ENCODE results near the gene NEBL.

Gene NEBL

DNA sequence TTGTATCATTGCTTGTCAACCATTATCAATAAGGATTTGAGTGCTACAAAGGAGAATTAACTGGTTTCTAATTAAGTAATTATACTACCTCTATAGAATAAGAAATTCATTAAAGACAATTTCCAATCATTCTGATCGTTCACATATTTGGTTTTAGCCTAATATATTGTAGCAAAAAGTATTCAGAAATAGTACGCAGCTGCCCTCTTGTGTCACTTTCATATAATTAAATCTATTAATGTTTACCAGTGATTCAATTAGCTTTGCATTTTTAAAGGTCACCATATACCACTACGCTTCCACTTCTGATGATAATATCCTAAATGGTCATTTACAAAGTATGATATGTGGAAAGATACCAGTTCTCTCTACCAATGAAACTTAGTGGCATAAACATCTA lies 128.3 kb downstream of the NEBL start:
- Histone ChIP-seq H3K27ac (no peak overlapping the region), H3K36me3 (no peaks in the 10 kb centered on the region), H3K4me3 (no peak overlapping the region), H3K9ac (no peak overlapping the region), H3K9me3 (no peaks in the 10 kb centered on the region), H3K27me3 (no peaks in the 10 kb centered on the region), H4K20me1 (no peaks in the 10 kb centered on the region), H3K4me2 (no peak overlapping the region), H3K4me1 (no peaks in the 10 kb centered on the region)
- no peak for TF ChIP-seq Cebpa-rat (IDR thresholded peaks at IDR 0.05)

- no peaks in the 10 kb centered on the region for H3K4me1 ChIP-seq
- no peak overlapping the region for H3K9ac ChIP-seq
- H3K4me3 ChIP-seq, result no peak overlapping the region
- TF ChIP-seq Cebpa-rat (IDR thresholded peaks at IDR 0.05), result no peak
- no peak overlapping the region for H3K4me2 ChIP-seq
- H3K9me3 ChIP-seq, result no peaks in the 10 kb centered on the region
- H3K36me3 ChIP-seq, result no peaks in the 10 kb centered on the region
- H3K27me3 ChIP-seq, result no peaks in the 10 kb centered on the region
- H4K20me1 ChIP-seq, result no peaks in the 10 kb centered on the region
- no peak overlapping the region for H3K27ac ChIP-seq
These were observed 130.1 kb downstream of the NEBL start for GRCh38 chr10:20767028-20767427.

DNA sequence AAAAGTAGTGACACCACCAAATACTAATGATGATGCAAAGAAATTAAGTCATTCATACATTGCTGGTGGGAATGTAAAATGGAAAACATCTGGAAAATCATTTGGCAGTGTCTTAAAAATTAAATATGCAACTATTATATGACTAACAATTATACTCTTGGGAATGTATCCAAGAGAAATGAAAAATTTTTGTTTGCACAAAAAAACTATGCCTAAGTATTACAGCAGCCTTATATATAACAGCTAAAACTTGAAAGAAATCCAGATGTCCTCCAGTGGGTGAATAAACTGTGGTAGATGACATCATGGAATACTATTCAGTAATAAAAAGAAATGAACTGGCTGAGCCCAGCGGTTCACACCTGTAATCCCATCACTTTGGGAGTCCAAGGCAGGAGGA lies 132.0 kb downstream of the NEBL start:
- Histone ChIP-seq H3K9ac (no peak overlapping the region), H3K27me3 (no peaks in the 10 kb centered on the region), H3K9me3 (no peaks in the 10 kb centered on the region), H3K4me1 (no peaks in the 10 kb centered on the region), H4K20me1 (no peaks in the 10 kb centered on the region), H3K27ac (no peak overlapping the region), H3K4me2 (no peak overlapping the region), H3K36me3 (no peaks in the 10 kb centered on the region), H3K4me3 (no peak overlapping the region)
- TF ChIP-seq Cebpa-rat (IDR thresholded peaks at IDR 0.05), result no peak

DNA sequence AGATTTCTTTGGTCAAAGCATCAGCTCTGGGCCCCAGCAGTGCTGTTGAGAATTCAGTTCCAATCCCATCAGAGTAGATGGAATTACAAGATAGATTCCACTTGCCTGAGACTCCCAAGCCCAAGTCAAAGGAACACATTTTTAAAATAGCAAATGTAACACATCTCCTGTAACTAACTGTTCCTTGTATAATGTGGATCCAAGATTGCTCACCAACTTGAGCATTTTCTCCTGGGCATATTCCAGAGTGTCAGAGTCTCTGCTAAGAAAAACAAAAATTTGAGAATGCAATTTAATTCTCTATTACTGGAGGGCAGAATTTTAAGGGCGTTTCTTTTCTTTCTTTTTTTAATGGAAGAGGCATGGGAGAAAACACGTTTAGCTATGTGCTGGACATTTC lies 136.7 kb downstream of the NEBL start:
- no peak overlapping the region for H3K4me3 ChIP-seq
- H3K4me2 ChIP-seq, result no peak overlapping the region
- no peaks in the 10 kb centered on the region for H4K20me1 ChIP-seq
- H3K9ac ChIP-seq, result no peak overlapping the region
- no peaks in the 10 kb centered on the region for H3K27me3 ChIP-seq
- no peaks in the 10 kb centered on the region for H3K9me3 ChIP-seq
- H3K27ac ChIP-seq, result no peak overlapping the region
- TF ChIP-seq Cebpa-rat (IDR thresholded peaks at IDR 0.05), result no peak
- H3K4me1 ChIP-seq, result no peaks in the 10 kb centered on the region
- H3K36me3 ChIP-seq, result no peaks in the 10 kb centered on the region

DNA sequence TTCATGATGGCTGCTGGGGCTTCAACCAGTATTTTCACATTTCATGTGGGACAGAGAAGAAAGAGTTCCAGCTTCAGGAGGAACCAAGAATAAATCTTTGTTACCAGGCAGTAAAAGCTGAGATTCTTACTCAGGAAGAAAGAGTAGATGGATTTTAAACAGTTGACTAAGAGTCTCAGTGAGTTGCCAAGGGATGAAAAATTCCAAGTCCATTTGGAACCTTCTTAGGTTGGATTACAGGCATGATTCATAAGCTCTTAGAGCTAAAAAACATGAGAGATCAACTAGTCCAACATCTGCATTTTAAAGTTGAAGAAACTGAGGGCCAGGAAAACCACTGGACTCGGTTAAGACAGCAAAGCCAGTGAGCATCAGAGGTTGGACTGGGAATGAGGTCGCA lies 148.6 kb downstream of the NEBL start:
- Histone ChIP-seq H3K4me1 (no peaks in the 10 kb centered on the region), H3K27ac (no peak overlapping the region), H3K9me3 (peaks cover 9% of the 10 kb centered on the region), H3K36me3 (no peaks in the 10 kb centered on the region), H3K27me3 (no peaks in the 10 kb centered on the region), H4K20me1 (no peaks in the 10 kb centered on the region), H3K9ac (no peak overlapping the region), H3K4me2 (no peak overlapping the region), H3K4me3 (no peak overlapping the region)
- TF ChIP-seq Cebpa-rat (IDR thresholded peaks at IDR 0.05), result no peak

DNA sequence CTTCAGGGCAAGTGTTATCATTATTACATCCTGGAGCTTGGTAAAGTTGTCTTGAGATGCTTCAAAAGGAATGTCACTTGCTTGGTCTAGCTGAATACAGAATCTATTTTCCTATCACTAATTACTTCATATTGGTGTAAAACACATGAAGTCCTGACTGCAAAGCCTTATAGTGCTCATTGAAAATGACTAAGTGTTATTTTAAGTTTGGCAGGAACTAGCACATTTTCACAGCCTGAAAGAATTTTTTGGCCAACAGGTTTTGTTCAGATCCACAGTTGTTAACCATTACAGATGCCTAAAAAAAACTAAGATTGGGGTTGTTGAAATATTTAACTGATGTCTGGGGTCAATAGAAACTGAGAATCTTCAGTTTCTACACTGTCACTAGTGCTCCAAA lies 149.3 kb downstream of the NEBL start:
- Histone ChIP-seq H3K36me3 (no peaks in the 10 kb centered on the region), H3K4me1 (no peaks in the 10 kb centered on the region), H4K20me1 (no peaks in the 10 kb centered on the region), H3K27me3 (no peaks in the 10 kb centered on the region), H3K4me3 (no peak overlapping the region), H3K27ac (no peak overlapping the region), H3K9ac (no peak overlapping the region), H3K9me3 (peaks cover 9% of the 10 kb centered on the region), H3K4me2 (no peak overlapping the region)
- TF ChIP-seq Cebpa-rat (IDR thresholded peaks at IDR 0.05), result no peak

- Histone ChIP-seq H3K9ac (no peak overlapping the region), H3K36me3 (no peaks in the 10 kb centered on the region), H3K27me3 (no peaks in the 10 kb centered on the region), H4K20me1 (no peaks in the 10 kb centered on the region), H3K4me1 (0 out of 2 replicates have a peak, but pooled peaks cover under 1% of the 10 kb centered on the region), H3K27ac (no peak overlapping the region), H3K4me2 (no peak overlapping the region), H3K9me3 (peaks cover 9% of the 10 kb centered on the region), H3K4me3 (no peak overlapping the region)
- TF ChIP-seq Cebpa-rat (IDR thresholded peaks at IDR 0.05), result no peak
These were observed 150.3 kb downstream of the NEBL start for GRCh38 chr10:20746856-20747255.

DNA sequence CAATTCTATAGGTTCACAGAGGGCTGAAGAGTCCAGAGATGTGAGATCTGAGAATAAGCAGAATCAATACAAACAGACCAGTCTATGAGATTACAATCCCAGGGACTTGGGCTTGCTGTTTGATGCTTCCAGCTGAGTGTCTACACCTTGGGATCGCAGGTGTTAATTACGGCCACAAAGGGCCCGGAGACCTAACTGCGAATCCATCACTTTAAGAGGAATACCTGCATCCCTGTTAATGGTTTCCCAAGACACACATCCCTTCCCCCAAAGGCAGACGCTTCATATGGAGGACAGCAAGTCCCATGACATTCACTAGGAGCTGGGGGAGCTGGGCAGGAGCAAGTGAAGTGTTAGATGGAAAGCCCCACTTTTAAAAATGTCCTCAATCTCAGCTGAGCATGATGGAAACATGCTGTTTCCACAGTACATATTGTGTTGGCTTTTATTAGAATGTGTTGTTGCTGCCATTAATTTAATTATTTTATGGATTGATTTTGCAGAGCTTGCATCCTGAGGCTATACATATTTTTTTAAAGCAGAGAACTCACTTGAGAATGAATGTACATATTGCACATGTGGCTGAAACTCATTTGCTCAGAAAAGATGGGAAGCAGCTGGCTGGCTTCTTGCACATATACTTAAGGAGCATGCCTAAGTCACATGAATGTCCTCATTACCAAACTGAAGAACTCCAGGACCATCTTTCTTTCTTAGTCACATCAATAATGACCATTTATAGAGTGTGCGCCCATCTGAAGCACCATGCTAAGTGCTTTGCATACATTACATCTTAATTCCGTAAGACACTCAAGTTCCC lies 151.3 kb downstream of the NEBL start:
- H3K9me3 ChIP-seq, result peaks cover 5% of the 10 kb centered on the region
- no peak overlapping the region for H3K4me3 ChIP-seq
- H4K20me1 ChIP-seq, result no peaks in the 10 kb centered on the region
- peaks cover 7% of the 10 kb centered on the region; the same call in 1 of the 2 replicates for H3K4me1 ChIP-seq
- no peaks in the 10 kb centered on the region for H3K36me3 ChIP-seq
- H3K4me2 ChIP-seq, result no peak overlapping the region
- no peak overlapping the region for H3K9ac ChIP-seq
- no peaks in the 10 kb centered on the region for H3K27me3 ChIP-seq
- TF ChIP-seq Cebpa-rat (IDR thresholded peaks at IDR 0.05), result no peak
- no peak overlapping the region for H3K27ac ChIP-seq

- Histone ChIP-seq H3K4me3 (no peak overlapping the region), H3K36me3 (no peaks in the 10 kb centered on the region), H4K20me1 (no peaks in the 10 kb centered on the region), H3K4me1 (peaks cover 7% of the 10 kb centered on the region; the same call in 1 of the 2 replicates), H3K9ac (no peak overlapping the region), H3K4me2 (no peak overlapping the region), H3K9me3 (no peaks in the 10 kb centered on the region), H3K27me3 (no peaks in the 10 kb centered on the region), H3K27ac (no peak overlapping the region)
- no peak for TF ChIP-seq Cebpa-rat (IDR thresholded peaks at IDR 0.05)
These were observed 152.3 kb downstream of the NEBL start for GRCh38 chr10:20744821-20745220.

- Histone ChIP-seq H3K4me3 (no peak overlapping the region), H3K9me3 (no peaks in the 10 kb centered on the region), H3K27ac (no peak overlapping the region), H3K27me3 (no peaks in the 10 kb centered on the region), H3K4me1 (peaks cover 7% of the 10 kb centered on the region; the same call in 1 of the 2 replicates), H3K9ac (no peak overlapping the region), H3K36me3 (no peaks in the 10 kb centered on the region), H3K4me2 (no peak overlapping the region), H4K20me1 (no peaks in the 10 kb centered on the region)
- TF ChIP-seq Cebpa-rat (IDR thresholded peaks at IDR 0.05), result no peak
These were observed 153.2 kb downstream of the NEBL start for GRCh38 chr10:20743942-20744341.
